Naive thymus-derived CD4-positive, alpha-beta T cell (primary cell): ENCODE data around the gene GRIK1. TPM values are rescaled to one million over a fixed set of nuclear protein-coding genes. Genes with fewer than 3 reads are reported as not detected.

ENCODE experiments used
- ATAC-seq: fragments of 150-1000 bp; cut with Tn5 transposase; 2 replicates; pipeline ENCODE4 v1.10.0; 2021; ENCODE audit warnings: mild to moderate bottlenecking, moderate library complexity
- CTCF ChIA-PET: fragments of 350-600 bp; sonication (Branson Sonifier 250); formaldehyde crosslinking; loops from one replicate; lab custom pipeline; 2021; ENCODE audit warnings: antibody characterized with exemption; lab: Charles Lee
- POLR2A ChIA-PET: fragments of 350-600 bp; sonication (Branson Sonifier 250); formaldehyde crosslinking; loops from one replicate; lab custom pipeline; 2021; ENCODE audit warnings: antibody characterized with exemption, inconsistent platforms; lab: Charles Lee
- DNase-seq, 9 donors: peaks; one replicate each; pipeline versions ENCODE4 v3.0.0 to v3.0.0-alpha.2; 2020 to 2022; ENCODE audit warnings: mixed read lengths in 1 of 9
- H3K27ac ChIP-seq: one replicate; pipeline ENCODE4 v1.7.0; 2013; ENCODE audit warnings: mild to moderate bottlenecking, low read depth, low read length, moderate library complexity
- H3K27me3 ChIP-seq, 2 donors: one replicate each; pipeline ENCODE4 v1.7.0; 2013; ENCODE audit warnings: low read length in 2 of 2, mild to moderate bottlenecking in 2 of 2, moderate library complexity in 2 of 2; ENCODE audit not compliant: control insufficient read depth in 2 of 2, insufficient read depth in 2 of 2
- H3K36me3 ChIP-seq, 3 experiments: 1 replicate in 2 of 3; 2 replicates in 1 of 3; pipeline ENCODE4 v1.7.0; 2013; ENCODE audit warnings: low read length in 3 of 3, mild to moderate bottlenecking in 3 of 3, moderate library complexity in 1 of 3; ENCODE audit not compliant: insufficient read depth in 3 of 3, control insufficient read depth in 2 of 3
- H3K4me1 ChIP-seq, 2 donors: one replicate each; pipeline ENCODE4 v1.7.0; 2013; ENCODE audit warnings: low read length in 2 of 2, mild to moderate bottlenecking in 2 of 2, moderate library complexity in 1 of 2; ENCODE audit not compliant: control insufficient read depth in 2 of 2, insufficient read depth in 2 of 2
- H3K4me3 ChIP-seq: 2 replicates; pipeline ENCODE4 v1.7.0; 2013; ENCODE audit warnings: mild to moderate bottlenecking, low read length
- H3K9me3 ChIP-seq, 3 experiments: 1 replicate in 2 of 3; 2 replicates in 1 of 3; pipeline ENCODE4 v1.7.0; 2013; ENCODE audit warnings: low read length in 3 of 3; ENCODE audit not compliant: control insufficient read depth in 2 of 3
- H3K27ac Mint-ChIP-seq, 9 donors: one replicate each; pipeline ENCODE4 v1.8.0; 2020 to 2022; ENCODE audit warnings: mixed read lengths in 9 of 9, mild to moderate bottlenecking in 8 of 9, moderate library complexity in 5 of 9, inconsistent platforms in 2 of 9
- H3K27me3 Mint-ChIP-seq, 5 donors: one replicate each; pipeline ENCODE4 v1.8.0; 2021 to 2022; ENCODE audit warnings: mixed read lengths in 5 of 5, mild to moderate bottlenecking in 1 of 5
- H3K36me3 Mint-ChIP-seq, 5 donors: one replicate each; pipeline ENCODE4 v1.8.0; 2020 to 2022; ENCODE audit warnings: mixed read lengths in 5 of 5, mild to moderate bottlenecking in 3 of 5, inconsistent platforms in 1 of 5
- H3K4me1 Mint-ChIP-seq, 7 donors: one replicate each; pipeline ENCODE4 v1.8.0; 2020 to 2022; ENCODE audit warnings: mixed read lengths in 7 of 7, mild to moderate bottlenecking in 3 of 7, inconsistent platforms in 1 of 7
- H3K4me3 Mint-ChIP-seq, 10 donors: one replicate each; pipeline ENCODE4 v1.8.0; 2020 to 2022; ENCODE audit warnings: mild to moderate bottlenecking in 10 of 10, mixed read lengths in 10 of 10, moderate library complexity in 6 of 10, inconsistent platforms in 2 of 10
- H3K9me3 Mint-ChIP-seq, 11 donors: one replicate each; pipeline ENCODE4 v1.8.0; 2020 to 2022; ENCODE audit warnings: mixed read lengths in 11 of 11, mild to moderate bottlenecking in 4 of 11, inconsistent platforms in 1 of 11, moderate library complexity in 1 of 11
- intact Hi-C, 2 donors: fragments of 100-400 bp; cut with micrococcal nuclease; formaldehyde crosslinking; loops; one replicate each; pipeline ENCODE4 v1.15.1; 2023
- polyA plus RNA-seq, 2 donors: library from polyadenylated mRNA; unstranded; fragments of 300-500 nt; fragmentation: Illumina TruSeq; gene quantifications; one replicate each; pipeline ENCODE4 v1.2.3, GENCODE V29; 2021
- total RNA-seq, 6 experiments: library from RNA in 5 of 6; stranded (reverse) in 5 of 6; gene quantifications; 1 replicate in 5 of 6; 2 replicates in 1 of 6; pipeline ENCODE4 v1.2.3 and lab custom pipeline; 2021 to 2026

GRIK1 gene
- total RNA-seq (under 1 TPM in 1 of 5 experiments, not detected in 4; 0.10 TPM), polyA plus RNA-seq (not detected), total RNA-seq (lab: John Stamatoyannopoulos, UW) (not detected)

DNA sequence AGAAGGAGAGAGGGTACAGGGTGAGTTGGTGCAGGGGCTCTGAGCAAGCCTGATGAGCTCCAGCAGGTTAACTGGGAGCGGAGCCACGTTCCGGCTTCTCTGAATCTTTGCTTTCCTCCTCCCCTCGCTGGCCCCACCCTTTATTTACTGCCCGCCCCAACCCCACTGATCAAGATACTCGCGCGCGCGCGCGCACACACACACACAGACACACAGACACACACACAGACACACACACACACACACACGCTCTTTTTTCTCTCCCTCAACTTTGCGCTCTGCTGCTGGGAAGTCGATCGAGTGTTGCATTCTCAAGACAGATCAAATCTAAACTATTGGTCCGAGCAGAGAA lies at the start of gene GRIK1:
GRIK1 (minus strand) TSS at position 73 of the 352 bp plus-strand sequence.
- Histone ChIP-seq H3K36me3 (no peaks in the 10 kb centered on the region), H3K4me3 (no peak within 1 kb of the TSS), H3K27ac (no peak within 1 kb of the TSS), H3K27me3 (no peaks in the 10 kb centered on the region), H3K9me3 (no peaks in the 10 kb centered on the region), H3K4me1 (no peaks in the 10 kb centered on the region)
- ATAC-seq, result no peak
- no peak within 1 kb of the TSS for H3K27ac Mint-ChIP-seq
- peaks cover 0 to 16% (median 6%) of the 10 kb centered on the region in 11 donors for H3K9me3 Mint-ChIP-seq
- H3K27me3 Mint-ChIP-seq, result peaks cover 35 to 62% (median 58%) of the 10 kb centered on the region in 5 donors
- peak within 1 kb of the TSS in 5 of 10 donors; percentile 3 to 35 (median 24) for H3K4me3 Mint-ChIP-seq
- ChIA-PET POLR2A (no interaction called here), CTCF (no interaction called here)
- H3K4me1 Mint-ChIP-seq, result peaks cover 0 to 8% (median 5%) of the 10 kb centered on the region in 7 donors
- DNase-seq, result no peak
- H3K36me3 Mint-ChIP-seq, result peaks cover 0 to 3% (median 0%) of the 10 kb centered on the region in 5 donors
- intact Hi-C loops, result no loop called here

- Histone ChIP-seq H3K36me3 (no peaks in the 10 kb centered on the region), H3K4me1 (no peaks in the 10 kb centered on the region), H3K9me3 (peaks cover 0 to 5% (median 0%) of the 10 kb centered on the region in 3 experiments), H3K4me3 (no peak overlapping the region), H3K27me3 (no peaks in the 10 kb centered on the region), H3K27ac (no peak overlapping the region)
- ChIA-PET CTCF (no interaction called here), POLR2A (no interaction called here)
- intact Hi-C loops, result no loop called here
- H3K27ac Mint-ChIP-seq, result no peak overlapping the region
- H3K9me3 Mint-ChIP-seq, result peaks cover 0 to 18% (median 4%) of the 10 kb centered on the region in 11 donors
- no peak for ATAC-seq
- no peaks in the 10 kb centered on the region for H3K4me1 Mint-ChIP-seq
- peaks cover 0 to 13% (median 0%) of the 10 kb centered on the region in 5 donors for H3K27me3 Mint-ChIP-seq
- no peak for DNase-seq
- no peaks in the 10 kb centered on the region for H3K36me3 Mint-ChIP-seq
- H3K4me3 Mint-ChIP-seq, result no peak overlapping the region
Measured at GRCh38 chr21:29987762-29988161, 48.0 kb upstream of the GRIK1 start.

- ATAC-seq (no peak), DNase-seq (no peak)
- Mint-ChIP-seq H3K27ac (no peak overlapping the region), H3K4me1 (no peaks in the 10 kb centered on the region), H3K36me3 (no peaks in the 10 kb centered on the region), H3K27me3 (peaks cover 0 to 13% (median 3%) of the 10 kb centered on the region in 5 donors), H3K9me3 (peaks cover 0 to 22% (median 3%) of the 10 kb centered on the region in 11 donors), H3K4me3 (no peak overlapping the region)
- ChIA-PET CTCF (no interaction called here), POLR2A (no interaction called here)
- intact Hi-C loops, result no loop called here
- Histone ChIP-seq H3K36me3 (no peaks in the 10 kb centered on the region), H3K27me3 (no peaks in the 10 kb centered on the region), H3K9me3 (peaks cover 0 to 5% (median 0%) of the 10 kb centered on the region in 3 experiments), H3K4me1 (no peaks in the 10 kb centered on the region), H3K4me3 (no peak overlapping the region), H3K27ac (no peak overlapping the region)
Measured at GRCh38 chr21:29985866-29986265, 46.1 kb upstream of the GRIK1 start.

DNA sequence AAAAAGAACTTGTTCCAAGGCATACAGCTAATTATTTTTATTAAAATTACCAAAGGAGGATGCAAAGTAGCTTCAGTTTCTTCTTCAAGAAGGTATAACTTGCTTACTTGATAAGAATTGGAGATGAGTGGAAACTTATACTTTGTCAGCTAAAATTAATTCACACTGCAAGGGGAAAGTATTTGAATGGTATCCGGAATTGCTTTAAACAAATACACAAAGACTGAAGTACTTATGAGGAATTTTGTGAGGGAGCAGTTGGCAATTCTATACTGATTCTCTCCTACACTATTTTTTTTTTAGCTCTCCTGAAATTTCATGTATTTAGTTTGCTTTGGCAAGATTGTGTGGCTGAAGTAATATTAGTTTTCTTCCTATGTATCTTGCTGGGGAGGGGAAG lies 39.2 kb upstream of the GRIK1 start:
- CTCF ChIA-PET, result no interaction called here
- H3K27me3 Mint-ChIP-seq, result peaks cover 0 to 6% (median 3%) of the 10 kb centered on the region in 5 donors
- Histone ChIP-seq H3K27ac (no peak overlapping the region), H3K4me3 (no peak overlapping the region), H3K27me3 (no peaks in the 10 kb centered on the region), H3K36me3 (no peaks in the 10 kb centered on the region), H3K9me3 (no peaks in the 10 kb centered on the region), H3K4me1 (no peaks in the 10 kb centered on the region)
- peaks cover 0 to 10% (median 0%) of the 10 kb centered on the region in 11 donors for H3K9me3 Mint-ChIP-seq
- no peaks in the 10 kb centered on the region for H3K4me1 Mint-ChIP-seq
- intact Hi-C loops, result no loop called here
- no peak overlapping the region for H3K27ac Mint-ChIP-seq
- H3K36me3 Mint-ChIP-seq, result no peaks in the 10 kb centered on the region
- ATAC-seq, result no peak
- POLR2A ChIA-PET, result no interaction called here
- H3K4me3 Mint-ChIP-seq, result no peak overlapping the region
- no peak for DNase-seq

- no peak for DNase-seq
- Histone ChIP-seq H3K27me3 (no peaks in the 10 kb centered on the region), H3K4me1 (no peaks in the 10 kb centered on the region), H3K9me3 (no peaks in the 10 kb centered on the region), H3K36me3 (no peaks in the 10 kb centered on the region), H3K27ac (no peak overlapping the region), H3K4me3 (no peak overlapping the region)
- no peak overlapping the region for H3K27ac Mint-ChIP-seq
- CTCF ChIA-PET, result no interaction called here
- no peaks in the 10 kb centered on the region for H3K36me3 Mint-ChIP-seq
- POLR2A ChIA-PET, result no interaction called here
- no peaks in the 10 kb centered on the region for H3K27me3 Mint-ChIP-seq
- no peaks in the 10 kb centered on the region for H3K4me1 Mint-ChIP-seq
- peaks cover 0 to 5% (median 0%) of the 10 kb centered on the region in 11 donors for H3K9me3 Mint-ChIP-seq
- H3K4me3 Mint-ChIP-seq, result no peak overlapping the region
- ATAC-seq, result no peak
- intact Hi-C loops, result no loop called here
Measured at GRCh38 chr21:29975776-29976175, 36.0 kb upstream of the GRIK1 start.

- ATAC-seq (no peak), DNase-seq (no peak)
- intact Hi-C loops, result no loop called here
- Mint-ChIP-seq H3K4me1 (no peaks in the 10 kb centered on the region), H3K9me3 (peaks cover 0 to 5% (median 0%) of the 10 kb centered on the region in 11 donors), H3K36me3 (no peaks in the 10 kb centered on the region), H3K4me3 (no peak overlapping the region), H3K27ac (no peak overlapping the region), H3K27me3 (no peaks in the 10 kb centered on the region)
- Histone ChIP-seq H3K27me3 (no peaks in the 10 kb centered on the region), H3K9me3 (no peaks in the 10 kb centered on the region), H3K27ac (no peak overlapping the region), H3K4me1 (no peaks in the 10 kb centered on the region), H3K36me3 (no peaks in the 10 kb centered on the region), H3K4me3 (no peak overlapping the region)
- POLR2A ChIA-PET, result no interaction called here
- CTCF ChIA-PET, result no interaction called here
Measured at GRCh38 chr21:29973258-29973657, 33.5 kb upstream of the GRIK1 start.

DNA sequence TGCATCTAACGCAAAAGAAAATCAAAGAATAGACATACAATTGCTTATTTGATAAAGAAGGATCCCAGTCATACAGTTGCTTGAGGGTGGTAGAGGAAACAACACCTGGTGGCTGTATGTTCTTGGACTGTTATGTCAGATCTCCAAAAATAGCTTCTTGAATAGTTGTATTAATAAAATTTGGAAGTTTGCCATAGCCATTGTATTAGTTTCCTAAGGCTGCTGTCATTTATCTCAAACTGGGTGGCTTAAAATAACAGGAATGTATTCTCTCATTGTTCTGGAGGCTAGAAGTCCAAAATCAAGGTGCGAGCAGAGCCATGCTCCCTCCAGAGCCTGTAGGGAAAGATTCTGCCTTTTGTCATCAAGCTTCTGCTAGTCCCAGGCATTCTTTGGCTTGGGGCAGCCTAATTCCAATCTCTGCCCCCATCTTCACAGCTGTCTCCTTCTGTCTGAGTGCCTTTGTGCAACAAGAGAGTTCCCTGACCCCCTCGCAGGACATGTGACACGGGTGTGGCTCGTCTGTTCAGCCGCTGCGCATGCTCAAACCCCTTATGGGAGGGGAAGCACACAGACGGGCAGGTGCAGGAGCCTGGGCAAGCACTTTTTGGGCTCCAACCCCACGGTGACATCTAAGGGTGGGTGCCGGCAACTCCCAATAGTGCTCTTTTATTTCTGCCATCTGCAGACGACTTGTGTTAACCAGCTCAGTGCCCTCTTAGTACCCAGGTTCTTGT lies 21.7 kb upstream of the GRIK1 start:
- Histone ChIP-seq H3K27ac (no peak overlapping the region), H3K36me3 (no peaks in the 10 kb centered on the region), H3K9me3 (no peaks in the 10 kb centered on the region), H3K4me3 (no peak overlapping the region), H3K4me1 (no peaks in the 10 kb centered on the region), H3K27me3 (no peaks in the 10 kb centered on the region)
- ChIA-PET CTCF (no interaction called here), POLR2A (no interaction called here)
- Mint-ChIP-seq H3K4me3 (no peak overlapping the region), H3K27me3 (peaks cover 0 to 17% (median 11%) of the 10 kb centered on the region in 5 donors), H3K27ac (no peak overlapping the region), H3K9me3 (peaks cover 0 to 9% (median 1%) of the 10 kb centered on the region in 11 donors), H3K4me1 (no peaks in the 10 kb centered on the region), H3K36me3 (no peaks in the 10 kb centered on the region)
- ATAC-seq (no peak), DNase-seq (no peak)
- intact Hi-C loops, result no loop called here
